GM19043 (cell line): ENCODE results near the gene DZIP1L.
"Not testable (repeated sequence)": the region's sequence is repeated elsewhere in the genome, so short reads cannot be mapped to it uniquely, and the experiment has no call there.

Experiments used
- ATAC-seq: cut with Tn5 transposase; IDR thresholded peaks from one replicate; pipeline ENCODE4 v1.9.1; 2021; ENCODE audit warnings: low read depth; ENCODE audit not compliant: unreplicated experiment

Gene DZIP1L, protein sequence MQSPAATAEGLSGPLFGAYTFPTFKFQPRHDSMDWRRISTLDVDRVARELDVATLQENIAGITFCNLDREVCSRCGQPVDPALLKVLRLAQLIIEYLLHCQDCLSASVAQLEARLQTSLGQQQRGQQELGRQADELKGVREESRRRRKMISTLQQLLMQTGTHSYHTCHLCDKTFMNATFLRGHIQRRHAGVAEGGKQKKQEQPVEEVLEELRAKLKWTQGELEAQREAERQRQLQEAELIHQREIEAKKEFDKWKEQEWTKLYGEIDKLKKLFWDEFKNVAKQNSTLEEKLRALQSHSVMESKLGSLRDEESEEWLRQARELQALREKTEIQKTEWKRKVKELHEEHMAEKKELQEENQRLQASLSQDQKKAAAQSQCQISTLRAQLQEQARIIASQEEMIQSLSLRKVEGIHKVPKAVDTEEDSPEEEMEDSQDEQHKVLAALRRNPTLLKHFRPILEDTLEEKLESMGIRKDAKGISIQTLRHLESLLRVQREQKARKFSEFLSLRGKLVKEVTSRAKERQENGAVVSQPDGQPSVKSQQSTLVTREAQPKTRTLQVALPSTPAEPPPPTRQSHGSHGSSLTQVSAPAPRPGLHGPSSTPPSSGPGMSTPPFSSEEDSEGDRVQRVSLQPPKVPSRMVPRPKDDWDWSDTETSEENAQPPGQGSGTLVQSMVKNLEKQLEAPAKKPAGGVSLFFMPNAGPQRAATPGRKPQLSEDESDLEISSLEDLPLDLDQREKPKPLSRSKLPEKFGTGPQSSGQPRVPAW

GRCh38 chr3:138114988-138115971 is at the start of gene DZIP1L:
Gene DZIP1L (minus strand): TSS chr3:138115608. CDS start chr3:138103971, 11,637 bp downstream.
- peak; percentile 77 for ATAC-seq

DNA sequence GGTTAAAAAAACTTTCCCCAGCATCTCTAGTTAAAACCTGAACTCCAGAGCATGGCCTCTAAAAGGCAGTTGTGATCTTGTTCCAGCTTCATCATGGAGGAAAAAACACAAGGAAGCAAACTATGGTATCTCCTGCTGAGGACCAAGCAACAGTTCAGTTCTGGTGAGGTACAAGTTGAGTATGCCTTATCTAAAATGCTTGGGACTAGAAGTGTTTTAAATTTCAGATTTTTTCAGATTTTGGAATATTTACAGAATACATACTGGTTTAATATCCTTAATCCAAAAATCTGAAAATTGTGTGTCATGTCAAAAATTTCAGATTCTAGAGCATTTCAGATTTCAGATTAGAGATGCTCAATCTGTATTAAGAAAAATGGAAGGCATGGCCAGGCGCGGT is 49.7 kb upstream of the DZIP1L start:
- no peak for ATAC-seq

- ATAC-seq: no peak
Measured at GRCh38 chr3:138157743-138158142, 42.3 kb upstream of the DZIP1L start.

- no peak for ATAC-seq
Measured at GRCh38 chr3:138154534-138154933, 39.1 kb upstream of the DZIP1L start.

DNA sequence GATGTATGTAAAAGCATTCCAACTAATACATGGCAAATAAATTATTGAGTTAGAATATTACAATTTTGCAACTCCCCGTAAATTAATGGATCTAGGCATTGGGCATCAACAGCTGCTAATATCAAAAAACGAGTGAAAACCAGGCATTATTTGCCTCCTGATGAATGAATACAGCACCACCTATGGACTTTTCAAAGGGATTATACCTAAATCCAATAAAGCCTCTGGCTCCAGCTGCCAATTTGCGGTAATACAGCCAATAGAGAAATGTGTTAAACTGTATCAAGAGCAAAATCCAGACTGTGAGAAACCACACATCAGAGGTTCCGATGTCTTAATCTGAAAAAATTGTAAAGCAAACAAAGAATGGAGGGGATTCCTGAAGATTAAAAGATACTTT is 33.1 kb upstream of the DZIP1L start:
- no peak for ATAC-seq

GRCh38 chr3:138142181-138142580 is 26.8 kb upstream of the DZIP1L start:
- ATAC-seq: not testable (repeated sequence)

DNA sequence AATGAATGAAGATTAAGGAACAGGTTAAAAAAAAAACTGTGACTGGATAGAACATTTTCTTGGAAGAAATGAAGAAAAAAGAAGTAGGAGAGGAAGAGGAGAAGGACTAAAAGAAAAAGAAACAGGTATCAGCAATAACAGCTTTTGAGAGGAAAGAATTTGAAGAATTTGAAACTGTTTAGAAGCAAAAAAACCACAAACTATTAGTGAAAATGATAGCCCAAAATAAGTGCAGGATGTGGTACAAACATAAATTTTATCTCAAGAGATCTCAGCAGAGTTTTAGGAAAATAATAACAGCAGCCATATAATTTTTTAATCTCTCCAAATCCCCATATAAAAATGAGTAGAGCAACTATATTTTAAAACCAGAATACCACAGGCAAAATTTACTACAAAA is 25.5 kb upstream of the DZIP1L start:
- no peak for ATAC-seq

- ATAC-seq: no peak
Measured at GRCh38 chr3:138139691-138140090, 24.3 kb upstream of the DZIP1L start.

GRCh38 chr3:138137861-138138260 is 22.5 kb upstream of the DZIP1L start:
- ATAC-seq: no peak

DNA sequence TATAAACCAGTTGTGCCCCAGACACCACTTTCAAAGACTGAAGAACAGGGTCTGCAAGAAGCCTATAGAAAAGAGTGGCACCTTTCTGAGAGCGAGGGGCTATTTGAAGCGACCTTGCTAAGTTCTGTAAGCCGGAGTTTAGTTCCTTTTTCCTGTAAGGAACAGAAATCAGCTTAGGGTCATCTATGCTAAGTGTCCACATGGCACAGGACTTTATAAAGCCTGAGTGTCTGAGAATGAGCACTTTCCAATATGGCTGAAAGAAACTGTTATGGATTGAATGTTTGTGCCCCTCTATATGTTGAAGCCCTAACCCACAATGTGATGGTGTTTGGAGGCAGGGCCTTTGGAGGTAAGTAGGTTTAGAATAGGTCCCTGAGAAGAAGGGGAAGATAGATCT is 20.8 kb upstream of the DZIP1L start:
- ATAC-seq: no peak

GRCh38 chr3:138135833-138136194 is 20.4 kb upstream of the DZIP1L start:
- no peak for ATAC-seq

DNA sequence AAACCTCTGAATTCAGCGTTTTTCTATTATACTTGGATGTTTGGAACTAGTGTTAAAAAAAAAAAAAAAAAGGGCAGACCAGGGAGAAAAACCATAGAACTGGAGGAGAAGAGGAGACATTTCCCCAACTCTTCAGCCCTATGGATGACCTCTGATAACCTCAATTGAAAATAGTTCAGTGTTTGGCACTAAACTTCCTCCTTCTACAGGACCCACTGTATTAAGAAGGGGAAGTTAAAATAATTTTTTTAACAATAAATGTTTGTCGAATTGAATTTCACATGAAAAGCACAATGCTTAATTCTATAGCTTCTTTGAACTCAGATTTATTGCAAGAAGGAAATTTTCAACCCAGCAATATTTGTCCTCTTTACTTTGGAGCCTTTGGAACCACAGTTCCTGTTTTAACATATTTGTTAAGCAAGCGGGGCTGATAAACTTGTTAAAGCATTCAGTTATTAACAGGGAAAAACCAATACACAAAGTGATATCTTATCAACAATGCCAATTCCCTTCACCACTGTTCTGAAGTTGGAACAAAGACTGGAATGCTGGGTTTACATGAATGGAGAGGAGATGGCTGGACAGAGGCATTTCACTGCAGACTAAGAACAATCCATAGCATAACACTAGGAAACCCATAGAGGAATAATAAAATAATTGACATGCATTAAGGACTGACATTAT is 19.9 kb upstream of the DZIP1L start:
- ATAC-seq: no peak

DNA sequence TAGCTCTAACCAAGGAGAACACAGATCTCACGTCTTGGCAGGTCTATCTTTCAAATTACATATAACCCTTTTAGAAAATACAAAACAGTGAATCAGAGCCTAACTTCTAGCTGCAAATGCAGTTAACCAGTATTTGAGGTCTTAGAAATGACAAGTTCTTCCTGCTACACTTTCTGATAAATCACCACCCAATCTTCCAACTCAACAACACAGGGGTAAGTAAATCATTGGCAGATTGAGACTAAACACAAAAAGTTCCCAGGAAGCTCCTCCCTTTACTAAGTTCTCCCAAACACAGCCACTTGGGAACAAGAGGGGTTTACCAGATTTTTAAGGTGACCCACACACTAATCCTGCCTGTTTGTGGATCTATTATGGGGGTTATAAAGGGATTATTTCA is 16.8 kb upstream of the DZIP1L start, which contains the start of gene A4GNT:
A4GNT (minus strand) TSS at position 152 of the 400 bp plus-strand sequence. CDS start 1,134 bp downstream, outside the sequence.
- ATAC-seq: no peak

GRCh38 chr3:138127636-138128365 is 12.4 kb upstream of the DZIP1L start:
- ATAC-seq: no peak

DNA sequence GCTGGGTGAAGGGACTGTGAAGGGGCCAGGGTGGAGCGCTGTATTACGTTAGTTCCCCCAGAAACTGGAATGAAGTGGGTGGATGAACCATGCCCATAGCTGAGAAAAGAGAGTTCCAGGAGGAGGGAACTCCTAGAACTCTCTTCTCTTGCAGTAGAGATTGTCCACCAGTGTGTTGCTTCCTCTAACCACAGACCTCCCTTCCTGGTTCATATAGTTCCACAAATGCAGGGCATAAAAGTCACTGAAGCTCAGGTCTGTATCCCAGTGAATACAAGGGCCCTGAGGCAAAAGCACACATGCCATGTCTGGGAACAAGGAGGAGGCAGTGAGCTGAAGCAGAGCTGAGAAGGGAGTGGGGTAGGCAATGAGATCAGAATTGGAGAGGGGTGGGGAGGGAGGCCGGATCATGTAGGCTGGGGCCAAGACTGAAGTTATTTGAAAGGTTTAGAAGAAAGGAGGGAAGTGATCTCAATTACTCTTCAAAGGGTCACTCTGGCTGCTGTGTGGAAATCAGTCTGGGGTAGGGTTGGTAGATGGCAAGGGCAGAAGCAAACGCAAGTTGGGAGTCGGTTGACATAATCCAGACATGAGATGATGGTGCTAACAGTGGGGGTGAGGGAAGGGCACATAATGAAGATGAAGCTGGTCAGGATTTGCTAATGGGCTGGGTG is 10.3 kb upstream of the DZIP1L start:
- ATAC-seq: no peak

GRCh38 chr3:138124706-138125355 is 9.4 kb upstream of the DZIP1L start:
- ATAC-seq: no peak

DNA sequence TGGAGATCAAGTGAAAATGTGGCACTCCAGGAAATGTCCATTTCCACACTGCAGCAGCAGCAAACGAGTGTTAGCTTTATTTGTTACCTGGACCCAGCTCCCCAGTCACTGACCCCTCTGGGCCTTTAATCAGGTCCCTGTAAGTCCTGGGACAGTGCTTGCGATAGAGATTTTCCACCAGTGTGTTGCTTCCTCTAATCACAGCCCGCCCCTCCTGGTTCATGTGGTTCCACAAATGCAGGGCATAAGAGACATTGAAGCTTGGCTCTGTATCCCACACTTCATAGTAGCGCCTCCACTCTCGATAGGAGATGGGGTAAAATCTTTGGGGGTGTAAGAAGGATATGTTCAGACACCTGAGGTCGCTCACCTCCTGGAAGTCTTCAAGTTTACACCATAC is 8.8 kb upstream of the DZIP1L start:
- no peak for ATAC-seq

- ATAC-seq: no peak
Measured at GRCh38 chr3:138119423-138119766, 4.0 kb upstream of the DZIP1L start.
